ENCODE data around the gene ZFP1. TPM values are rescaled to one million over a fixed set of nuclear protein-coding genes. Genes with fewer than 3 reads are reported as not detected.

The ZFP1 gene
- total and polyA plus RNA-seq, 2 of the 4 experiments (the other 2 are of a cell fraction), result 3.8 to 16.0 TPM

- no peak for TF ChIP-seq USF2 (IDR thresholded peaks at IDR 0.05; ENCODE audit: low read depth, low read length)
Observed at GRCh38 chr16:75195811-75196790, 47.8 kb downstream of the ZFP1 start (continued).

DNA sequence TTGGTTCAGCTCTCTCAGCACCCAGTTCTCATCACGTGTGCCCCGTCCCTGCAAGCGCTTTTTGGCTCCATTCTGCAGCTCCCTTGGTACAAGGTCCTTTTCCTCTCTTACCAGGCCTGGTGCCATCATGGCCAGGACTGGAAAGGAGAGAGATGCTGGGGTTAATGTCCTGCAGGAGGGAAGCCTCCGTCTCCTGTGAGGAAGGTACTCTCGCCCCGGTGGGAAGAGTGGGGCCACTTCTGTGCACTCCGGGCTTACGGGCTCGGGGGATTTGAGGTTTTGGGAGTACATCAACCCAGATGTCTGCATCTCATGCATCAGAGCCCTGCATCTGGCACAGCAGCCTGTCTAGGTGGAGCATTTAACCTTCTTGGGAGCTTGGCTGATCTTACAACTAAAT, 48.5 kb downstream of the ZFP1 start:
- no TSS peak for BruUV-seq (replicated peaks)
- POLR2A ChIA-PET (ENCODE audit: unreplicated experiment), result no interaction called here
- intact Hi-C loops (cut with micrococcal nuclease), result loop anchor here (10.0 kb wide), 1 partner anchor 428 kb away; the partner anchor contains the start of gene ADAT1

More for the DNA sequence above, 48.5 kb downstream of the ZFP1 start:
- Histone ChIP-seq H3K18ac (ENCODE audit: low read depth, low read length) (no peak overlapping the region), H4K91ac (ENCODE audit: insufficient read depth, low read depth, low read length) (no peak overlapping the region), H4K8ac (ENCODE audit: low read depth in 2 of 2, low read length in 2 of 2) (no peak overlapping the region), H3K27ac (ENCODE audit: insufficient read depth, low read length) (no peak overlapping the region), H2BK5ac (ENCODE audit: low read depth, low read length, poor library complexity, severe bottlenecking) (no peak overlapping the region), H4K20me1 (ENCODE audit: insufficient read depth, low read length) (no peaks in the 10 kb centered on the region), H2BK120ac (ENCODE audit: low read depth, low read length) (no peak overlapping the region), H4K5ac (ENCODE audit: low read depth, low read length) (no peak overlapping the region), H3K9me3 (ENCODE audit: control insufficient read depth, insufficient read depth, low read length) (no peaks in the 10 kb centered on the region), H3K79me1 (ENCODE audit: low read depth in 1 of 2, low read length in 2 of 2) (no peaks in the 10 kb centered on the region), H3K23ac (ENCODE audit: low read depth, low read length) (no peak overlapping the region), H2AFZ (replicated peaks; ENCODE audit: low read length, poor library complexity) (no peak overlapping the region), H3K27me3 (ENCODE audit: control insufficient read depth, insufficient read depth, low read length) (peaks cover 11% of the 10 kb centered on the region; the same call in 1 of the 2 replicates), H2AK5ac (ENCODE audit: low read depth, low read length) (no peak overlapping the region), H3K9ac (ENCODE audit: low read depth, low read length) (no peak overlapping the region), H3K4me1 (ENCODE audit: control insufficient read depth, insufficient read depth, low read length) (peaks cover 5% of the 10 kb centered on the region; the same call in 1 of the 2 replicates), H3K36me3 (ENCODE audit: control insufficient read depth, insufficient read depth, low read length) (no peaks in the 10 kb centered on the region), H3K4me2 (ENCODE audit: low read depth, low read length) (no peak overlapping the region), H3K9me1 (ENCODE audit: insufficient read depth, low read length) (no peaks in the 10 kb centered on the region), H2AK9ac (replicated peaks; ENCODE audit: low read depth, low read length, poor library complexity) (no peak overlapping the region), H3K56ac (ENCODE audit: extremely low read depth, insufficient read depth, low read length) (no peak overlapping the region), H3K4me3 (ENCODE audit: insufficient read depth, low read depth, low read length) (no peak overlapping the region), H2BK20ac (ENCODE audit: low read depth, low read length) (no peak overlapping the region), H2BK15ac (ENCODE audit: low read depth, low read length) (no peak overlapping the region), H3K4ac (ENCODE audit: low read depth, low read length) (no peak overlapping the region), H3K14ac (replicated peaks; ENCODE audit: low read depth, low read length) (no peak overlapping the region)
- no peak for DNase-seq
- dilution Hi-C loops (cut with HindIII; ENCODE audit: low sequenced_read_pairs, unreplicated experiment) (no loop called here), in situ Hi-C loops (cut with MboI; ENCODE audit: low sequenced_read_pairs) (no loop called here)
- CTCF ChIA-PET, result no interaction called here
- WGBS, 2 experiments (ENCODE audit: extremely low coverage in 2 of 2, insufficient read length in 1 of 2), result no CpG with 5 or more reads among the region's 9 CpGs
- no peak for TF ChIP-seq SMC3 (IDR thresholded peaks at IDR 0.05; ENCODE audit: low read depth, low read length)
- TF ChIP-seq NFE2L2 (IDR thresholded peaks at IDR 0.05; ENCODE audit: low read depth, low read length), result no peak
- no peak for TF ChIP-seq MAFK (IDR thresholded peaks at IDR 0.05; ENCODE audit: low read depth, low read length)
- no peak for TF ChIP-seq ELK1 (IDR thresholded peaks at IDR 0.05; ENCODE audit: borderline replicate concordance, low read depth, low read length)
- TF ChIP-seq CHD1 (IDR thresholded peaks at IDR 0.05; ENCODE audit: low read depth, low read length), result no peak
- no peak for TF ChIP-seq POLR2A (IDR thresholded peaks at IDR 0.05; ENCODE audit: low read depth, low read length)
- TF ChIP-seq BHLHE40 (IDR thresholded peaks at IDR 0.05; ENCODE audit: low read depth, low read length), result no peak
- no peak for TF ChIP-seq USF2 (IDR thresholded peaks at IDR 0.05; ENCODE audit: low read depth, low read length)
- TF ChIP-seq RFX5 (IDR thresholded peaks at IDR 0.05; ENCODE audit: low read depth, low read length), result no peak
- no peak for TF ChIP-seq MXI1 (IDR thresholded peaks at IDR 0.05; ENCODE audit: borderline replicate concordance, low read depth, low read length)
- ATAC-seq (ENCODE audit: low read depth), result no peak

Data from IMR-90 (cell line).